Measurements from ENCODE around the gene FRRS1L. TPM values are rescaled to one million over a fixed set of nuclear protein-coding genes. Genes with fewer than 3 reads are reported as not detected.

Gene FRRS1L
- total RNA-seq, 4 donors from 2014 or later, result 0.06 to 0.24 (median 0.16) TPM; not detected in 1

DNA sequence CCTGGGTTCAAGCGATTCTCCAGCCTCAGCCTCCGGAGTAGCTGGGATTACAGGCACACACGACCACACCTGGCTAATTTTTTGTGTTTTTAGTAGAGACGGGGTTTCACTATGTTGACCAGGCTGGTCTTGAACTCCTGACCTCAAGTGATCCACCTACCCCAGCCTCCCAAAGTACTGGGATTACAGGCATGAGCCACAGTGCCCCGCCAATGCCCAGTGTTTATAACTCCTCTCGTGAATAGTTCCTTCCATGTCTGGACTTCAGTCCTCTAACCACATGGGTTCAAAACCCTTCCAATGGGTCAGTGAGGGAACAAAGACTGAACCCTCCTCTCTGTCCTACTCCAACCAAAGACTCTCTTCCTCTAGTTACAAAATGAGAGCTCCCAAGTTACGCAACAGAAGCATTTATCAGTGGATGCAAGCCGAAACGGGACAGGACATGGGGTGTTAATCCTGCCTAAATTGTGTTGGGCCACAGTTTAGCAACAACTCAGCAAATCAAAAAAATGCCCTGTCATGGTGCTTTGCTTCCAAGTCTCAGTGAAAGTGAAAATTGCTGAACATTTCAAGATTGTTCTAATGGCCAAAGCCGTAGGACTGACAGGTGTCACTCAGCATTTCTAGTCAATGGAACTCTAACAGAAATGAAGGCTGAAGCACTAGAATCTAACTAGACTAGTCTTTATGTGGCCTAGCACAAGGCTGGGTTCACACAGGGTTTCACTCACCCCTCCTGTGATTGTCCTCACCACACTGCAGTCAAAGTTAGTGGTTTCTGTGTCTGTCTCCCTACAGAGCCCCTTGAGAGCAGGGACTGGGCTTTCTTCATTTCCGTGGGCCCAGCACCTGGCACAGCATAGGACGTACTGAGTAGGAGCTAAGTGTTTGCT is 44.1 kb downstream of the FRRS1L start:
- DNase-seq (ENCODE audit: low spot score) (no peak), ATAC-seq (ENCODE audit: low FRiP score) (no peak)
- TF ChIP-seq, protein P1, sequence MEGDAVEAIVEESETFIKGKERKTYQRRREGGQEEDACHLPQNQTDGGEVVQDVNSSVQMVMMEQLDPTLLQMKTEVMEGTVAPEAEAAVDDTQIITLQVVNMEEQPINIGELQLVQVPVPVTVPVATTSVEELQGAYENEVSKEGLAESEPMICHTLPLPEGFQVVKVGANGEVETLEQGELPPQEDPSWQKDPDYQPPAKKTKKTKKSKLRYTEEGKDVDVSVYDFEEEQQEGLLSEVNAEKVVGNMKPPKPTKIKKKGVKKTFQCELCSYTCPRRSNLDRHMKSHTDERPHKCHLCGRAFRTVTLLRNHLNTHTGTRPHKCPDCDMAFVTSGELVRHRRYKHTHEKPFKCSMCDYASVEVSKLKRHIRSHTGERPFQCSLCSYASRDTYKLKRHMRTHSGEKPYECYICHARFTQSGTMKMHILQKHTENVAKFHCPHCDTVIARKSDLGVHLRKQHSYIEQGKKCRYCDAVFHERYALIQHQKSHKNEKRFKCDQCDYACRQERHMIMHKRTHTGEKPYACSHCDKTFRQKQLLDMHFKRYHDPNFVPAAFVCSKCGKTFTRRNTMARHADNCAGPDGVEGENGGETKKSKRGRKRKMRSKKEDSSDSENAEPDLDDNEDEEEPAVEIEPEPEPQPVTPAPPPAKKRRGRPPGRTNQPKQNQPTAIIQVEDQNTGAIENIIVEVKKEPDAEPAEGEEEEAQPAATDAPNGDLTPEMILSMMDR (IDR thresholded peaks at IDR 0.05), result no peak

DNA sequence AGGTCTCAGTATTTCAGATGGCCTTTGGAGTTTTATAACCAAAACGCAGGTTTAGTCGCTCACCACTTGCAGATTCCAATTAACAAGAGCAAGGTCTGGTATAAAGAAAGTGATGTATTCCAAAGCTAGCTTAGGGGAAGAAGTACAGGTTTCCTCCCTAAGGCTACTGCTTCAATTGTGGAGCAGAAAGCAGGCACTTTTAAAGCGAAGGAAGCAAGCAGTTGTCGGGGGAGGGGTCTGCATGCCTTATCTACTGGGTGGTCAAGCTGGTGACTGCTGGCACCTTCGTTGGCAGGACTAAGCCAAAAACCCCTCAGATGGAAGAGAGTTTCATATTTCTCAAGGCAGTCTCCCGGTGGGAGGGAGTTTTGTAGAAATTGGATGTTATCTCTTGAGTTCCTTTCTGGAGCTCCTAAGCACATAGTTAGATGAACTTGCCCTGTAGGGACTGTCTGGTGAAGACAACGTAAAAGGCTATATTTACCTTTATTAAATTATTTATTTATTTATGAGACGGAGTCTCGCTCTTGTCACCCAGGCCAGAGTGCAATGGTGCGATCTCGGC is 45.7 kb downstream of the FRRS1L start:
- ATAC-seq (ENCODE audit: low FRiP score) (no peak), DNase-seq (ENCODE audit: low spot score) (no peak)
- TF ChIP-seq, protein P1 (IDR thresholded peaks at IDR 0.05), result no peak

GRCh38 chr9:109120204-109120789 is 46.8 kb downstream of the FRRS1L start:
- TF ChIP-seq, protein P1 (IDR thresholded peaks at IDR 0.05), result no peak
- DNase-seq (ENCODE audit: low spot score) (no peak), ATAC-seq (ENCODE audit: low FRiP score) (no peak)

DNA sequence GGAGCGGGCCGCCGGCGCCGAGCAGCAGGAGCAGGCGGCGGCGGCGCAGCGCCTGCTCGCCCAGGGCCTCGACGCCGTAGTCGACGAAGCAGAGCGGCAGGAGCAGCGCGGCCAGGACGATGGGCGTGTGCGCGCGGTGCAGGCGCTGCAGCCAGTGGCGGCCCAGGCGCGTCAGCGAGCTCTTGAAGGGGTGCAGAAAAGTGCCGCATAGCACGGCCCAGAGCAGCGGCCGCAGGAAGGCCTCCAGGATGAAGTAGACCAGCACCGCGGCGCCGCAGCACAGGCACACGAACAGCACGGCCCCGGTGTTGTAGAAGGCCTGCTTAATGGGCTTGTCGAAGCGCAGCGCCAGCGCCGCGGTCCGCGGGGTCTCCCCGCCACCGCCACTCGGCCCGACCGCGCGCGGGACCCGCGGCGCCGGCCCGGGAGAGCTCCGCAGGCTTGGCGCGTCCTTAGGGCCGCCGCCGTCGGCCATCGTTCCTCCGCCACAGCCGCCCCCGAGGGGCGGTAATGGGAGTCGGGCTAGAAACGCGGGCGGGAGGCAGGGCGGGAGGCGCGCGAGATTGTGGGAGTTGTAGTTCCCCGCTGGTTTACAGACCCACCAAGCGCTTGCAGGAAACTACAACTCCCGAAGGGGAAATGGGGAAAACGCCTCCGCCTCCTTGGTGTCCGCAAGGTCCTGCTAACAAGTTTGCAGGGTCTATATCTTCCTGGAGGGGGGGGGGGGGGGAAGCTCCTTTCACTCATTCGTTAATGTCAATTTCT is 47.4 kb downstream of the FRRS1L start, which contains the start of gene TMEM245:
TSS of gene TMEM245 (minus strand) at position 509 of the 765 bp plus-strand sequence. CDS start at position 475, 34 bp downstream.
- TF ChIP-seq, protein P1 (IDR thresholded peaks at IDR 0.05), result no peak
- ATAC-seq (ENCODE audit: low FRiP score) (peak; percentile 92), DNase-seq (ENCODE audit: low spot score) (peak; percentile 77)

- DNase-seq (ENCODE audit: low spot score) (no peak), ATAC-seq (ENCODE audit: low FRiP score) (peak; percentile 4)
- TF ChIP-seq, protein P1 (IDR thresholded peaks at IDR 0.05), result no peak
These were observed 48.1 kb downstream of the FRRS1L start for GRCh38 chr9:109118808-109119438.
